ENCODE data around the gene TGFB1I1.
"Not testable (repeated sequence)": the region's sequence is repeated elsewhere in the genome, so short reads cannot be mapped to it uniquely, and the experiment has no call there.

Gene TGFB1I1

DNA sequence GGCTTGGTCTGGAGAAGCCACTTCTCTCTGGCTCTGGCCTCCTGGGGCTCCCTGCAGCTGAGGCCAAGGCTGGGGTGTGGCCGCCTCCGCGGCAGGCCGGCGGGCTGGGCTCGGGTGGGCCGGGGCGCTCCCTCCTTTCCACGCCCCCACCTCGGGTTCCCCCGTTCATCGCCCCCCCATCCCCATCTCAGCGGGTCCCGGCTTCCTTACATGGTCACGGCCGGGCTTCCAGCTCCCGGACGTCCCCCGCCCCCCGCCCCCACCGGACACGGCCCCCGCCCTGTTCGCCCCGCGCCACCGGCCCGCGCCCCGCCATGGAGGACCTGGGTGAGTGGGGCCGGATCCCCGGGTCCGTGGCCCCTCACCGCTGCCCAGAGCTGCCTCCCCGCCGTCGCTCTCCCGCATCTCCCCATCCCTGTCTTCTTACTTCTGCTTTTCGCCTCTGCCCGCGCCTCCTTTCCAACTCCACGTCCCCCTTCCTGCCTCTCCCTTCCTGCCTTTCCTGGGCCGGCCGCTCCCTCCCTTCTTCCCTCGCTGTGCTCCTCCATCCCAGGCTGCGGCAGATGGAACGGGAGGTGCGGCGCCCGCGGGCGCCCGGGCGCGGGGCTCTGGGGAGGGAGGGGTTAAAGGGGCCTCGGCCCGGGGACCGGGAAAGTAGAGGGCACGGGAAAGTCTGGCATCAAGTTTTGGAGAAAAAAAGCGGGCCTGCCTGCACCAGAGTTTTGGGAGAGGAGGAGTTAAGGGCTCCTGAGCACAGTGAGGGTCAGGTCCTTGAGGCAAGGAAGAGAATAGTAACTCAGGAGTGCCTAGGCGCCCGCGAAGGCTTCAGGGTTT, at the start of gene TGFB1I1:
TSS of gene TGFB1I1 (plus strand) at position 278 of the 834 bp plus-strand sequence. CDS start at position 315, 37 bp downstream.
- DNase-seq (ENCODE audit: low spot score), result no peak

DNA sequence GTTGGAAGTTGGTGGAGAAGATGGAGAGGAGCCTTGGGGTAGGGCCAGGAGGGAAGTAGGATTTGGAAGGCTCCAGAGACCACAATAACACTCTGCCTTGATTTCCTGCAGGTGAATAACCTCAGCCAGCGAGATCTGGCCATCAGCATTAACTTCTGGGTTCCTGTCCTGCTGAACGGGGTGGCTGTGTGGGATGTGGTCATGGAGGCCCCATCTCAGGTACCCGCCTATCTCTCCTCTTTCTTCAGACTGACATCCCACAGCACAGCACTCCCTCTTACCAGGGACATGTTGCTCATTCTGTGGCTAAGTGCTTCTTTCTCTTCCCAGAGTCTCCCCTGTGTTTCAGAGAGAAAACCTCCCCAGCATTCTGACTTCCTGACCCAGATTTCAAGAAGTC, 48.7 kb upstream of the TGFB1I1 start:
- no peak for DNase-seq (ENCODE audit: low spot score)

DNA sequence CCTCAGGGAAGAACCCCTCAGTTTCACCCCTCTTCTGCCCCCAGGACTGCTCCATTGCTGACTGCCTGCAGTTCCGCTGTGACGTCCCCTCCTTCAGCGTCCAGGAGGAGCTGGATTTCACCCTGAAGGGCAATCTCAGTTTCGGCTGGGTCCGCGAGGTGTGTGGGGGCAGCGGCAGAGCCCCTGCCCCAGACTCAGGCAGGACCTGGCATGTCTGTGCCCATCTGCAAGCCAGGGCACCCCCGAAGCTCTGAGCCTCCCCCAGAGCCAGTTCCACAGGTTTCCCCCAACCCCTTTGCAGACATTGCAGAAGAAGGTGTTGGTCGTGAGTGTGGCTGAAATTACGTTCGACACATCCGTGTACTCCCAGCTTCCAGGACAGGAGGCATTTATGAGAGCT, 48.2 kb upstream of the TGFB1I1 start:
- DNase-seq (ENCODE audit: low spot score), result no peak

DNA sequence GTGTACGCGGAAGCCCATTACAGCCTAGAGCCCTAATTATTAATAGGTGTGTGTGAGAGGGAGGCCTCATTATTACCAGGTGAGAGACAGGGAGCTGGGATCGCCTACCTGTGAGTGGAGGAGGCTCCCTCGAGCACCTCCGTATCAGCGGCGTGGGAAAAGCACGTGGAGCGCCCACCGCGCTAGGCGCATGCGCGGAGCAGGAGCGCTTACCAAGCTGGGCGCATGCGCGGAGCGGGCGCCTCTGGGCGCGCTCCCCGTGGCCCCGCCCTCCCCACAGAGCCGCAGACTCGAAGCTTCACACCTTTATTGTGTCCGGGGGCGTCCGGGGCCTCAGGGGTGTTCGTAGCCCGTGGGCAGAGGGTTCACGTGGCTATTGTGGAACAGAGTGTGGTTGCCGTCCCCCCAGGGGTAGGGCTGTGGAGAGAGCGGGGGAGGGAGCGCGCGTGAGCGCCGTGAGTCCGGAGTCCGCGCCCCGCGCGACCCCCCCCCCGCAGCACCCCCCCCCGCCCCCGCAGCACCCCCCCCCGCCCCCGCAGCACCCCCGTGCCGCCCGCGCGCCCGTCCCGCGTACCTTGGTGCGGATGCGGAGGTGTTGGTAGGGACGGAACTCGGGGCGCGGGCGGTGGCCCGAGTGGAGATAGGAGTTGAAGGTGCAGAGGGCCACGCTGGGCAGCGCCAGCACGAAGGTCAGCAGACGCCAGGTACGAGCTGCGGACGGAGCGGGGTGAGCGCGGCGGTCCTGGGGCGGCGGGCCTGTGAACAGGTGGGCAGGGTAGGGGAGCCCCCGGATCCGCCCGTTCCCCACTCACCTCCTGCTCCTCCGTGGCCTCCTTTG, 44.3 kb upstream of the TGFB1I1 start:
- DNase-seq (ENCODE audit: low spot score), result peak; percentile 60

DNA sequence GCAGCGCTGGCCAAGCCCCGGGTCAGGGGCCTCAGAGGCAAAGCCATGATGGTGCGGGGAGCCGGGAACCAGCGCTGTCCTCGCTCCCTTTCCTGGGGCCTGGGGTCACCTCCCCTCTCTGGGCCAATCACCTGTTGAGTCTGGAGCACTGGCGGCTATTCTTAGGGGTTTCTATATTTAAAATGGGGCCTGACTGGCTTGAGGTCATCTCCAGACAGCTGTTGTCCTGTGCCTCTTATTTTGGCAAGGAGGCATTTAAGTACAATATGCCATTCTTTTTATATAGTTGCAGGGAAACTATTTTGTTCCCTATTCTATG, 43.7 kb upstream of the TGFB1I1 start, which contains the start of gene COX6A2:
TSS of gene COX6A2 (minus strand) at position 82 of the 319 bp plus-strand sequence. CDS start at position 47, 35 bp downstream.
- no peak for DNase-seq (ENCODE audit: low spot score)

DNA sequence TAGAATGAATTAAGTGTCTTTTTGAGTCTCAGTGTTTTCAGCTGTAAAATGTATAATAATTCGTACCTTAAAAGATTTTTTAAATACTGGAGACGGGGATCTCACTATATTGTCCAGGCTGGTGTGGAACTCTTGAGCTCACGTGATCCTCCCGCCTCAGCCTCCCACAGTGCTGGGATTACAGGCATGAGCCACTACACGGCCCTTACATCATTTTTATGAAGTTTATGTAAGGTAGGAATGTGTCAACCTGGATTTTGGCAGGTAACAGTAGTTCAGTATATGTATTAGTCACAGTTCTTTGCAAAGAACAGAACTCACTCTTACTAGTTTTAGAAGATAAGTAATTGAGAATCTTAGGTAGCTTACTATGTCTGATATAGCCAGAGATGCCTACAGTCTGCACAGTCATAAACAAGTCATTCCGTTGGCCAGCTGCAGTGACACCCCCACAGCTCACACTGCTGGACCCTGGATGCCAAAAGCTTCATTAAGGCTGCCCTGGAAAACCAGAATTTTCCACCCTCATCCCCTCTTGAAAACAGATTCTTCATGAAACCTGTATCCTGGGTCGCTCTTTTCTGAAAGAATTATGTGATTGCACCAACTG, 43.2 kb upstream of the TGFB1I1 start:
- DNase-seq (ENCODE audit: low spot score), result no peak

DNA sequence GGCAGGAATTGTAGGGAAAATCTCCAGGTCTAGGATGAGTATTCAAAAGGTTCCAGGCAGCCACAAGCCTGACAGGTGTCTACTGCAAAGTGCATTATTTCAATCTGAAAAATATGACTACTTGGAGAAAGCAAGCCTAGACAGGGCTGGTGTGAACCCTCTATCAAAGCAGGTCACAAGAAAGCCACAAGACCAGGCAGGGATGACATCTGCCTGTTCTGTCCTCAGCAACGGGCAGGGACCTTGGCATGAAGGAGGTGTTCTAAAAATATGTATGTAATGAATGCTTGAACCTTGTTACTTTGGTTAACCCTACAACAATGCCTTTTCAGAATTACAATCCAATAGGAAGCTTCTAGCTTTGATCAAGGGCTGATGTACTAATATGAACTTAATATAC, 42.6 kb upstream of the TGFB1I1 start:
- DNase-seq (ENCODE audit: low spot score), result no peak

DNA sequence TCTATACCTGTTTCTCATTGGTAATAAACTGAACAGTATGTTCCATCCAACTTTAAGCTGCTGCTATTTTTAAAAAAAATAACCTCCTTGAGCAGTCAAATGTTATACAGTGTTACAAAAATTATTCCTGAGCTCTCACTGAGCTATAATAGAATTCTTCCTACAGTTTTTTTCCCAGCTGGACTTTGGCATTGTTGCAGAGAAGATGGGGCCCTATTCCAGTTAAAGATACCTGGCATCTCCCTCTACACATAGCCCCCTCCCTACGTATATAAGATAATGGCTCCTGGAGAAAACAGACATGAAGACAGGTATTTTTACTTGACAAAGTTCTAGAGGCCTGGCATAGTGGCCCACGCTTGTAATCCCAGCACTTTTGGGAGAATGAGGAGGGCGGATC, 42.2 kb upstream of the TGFB1I1 start:
- DNase-seq (ENCODE audit: low spot score), result no peak

DNA sequence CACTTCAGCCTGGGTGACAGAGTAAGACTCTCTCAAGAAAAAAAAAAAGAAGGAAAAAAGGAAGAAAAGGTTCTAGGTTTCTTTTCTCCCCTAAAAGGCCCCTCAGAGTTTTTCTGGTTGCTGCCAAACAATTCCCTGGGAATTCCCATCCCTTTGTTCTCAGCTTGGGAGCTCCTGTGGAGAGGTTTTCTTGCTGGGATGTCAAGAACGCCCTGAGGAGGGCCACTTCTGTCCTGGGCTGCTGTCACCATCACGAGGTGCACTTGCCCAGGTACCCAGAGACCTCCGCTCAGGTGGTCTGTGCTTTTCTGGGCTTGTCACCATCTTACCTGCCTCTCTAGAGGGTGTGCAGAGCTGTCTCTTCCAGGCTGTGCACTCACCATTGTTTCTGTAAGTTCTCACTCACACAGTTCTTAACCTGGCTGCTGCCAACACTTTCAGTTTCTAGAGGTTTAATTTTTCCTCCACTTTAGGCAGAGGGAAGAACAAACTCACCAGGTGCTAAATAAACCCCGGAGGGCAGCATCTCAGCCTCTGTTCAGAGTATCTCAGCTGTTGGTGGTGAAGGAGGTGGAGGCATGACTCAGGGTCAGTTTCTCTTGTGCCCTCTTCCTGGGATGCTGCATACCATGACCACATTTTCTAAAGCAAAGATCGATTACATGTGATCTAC, 41.4 kb upstream of the TGFB1I1 start:
- DNase-seq (ENCODE audit: low spot score), result no peak

DNA sequence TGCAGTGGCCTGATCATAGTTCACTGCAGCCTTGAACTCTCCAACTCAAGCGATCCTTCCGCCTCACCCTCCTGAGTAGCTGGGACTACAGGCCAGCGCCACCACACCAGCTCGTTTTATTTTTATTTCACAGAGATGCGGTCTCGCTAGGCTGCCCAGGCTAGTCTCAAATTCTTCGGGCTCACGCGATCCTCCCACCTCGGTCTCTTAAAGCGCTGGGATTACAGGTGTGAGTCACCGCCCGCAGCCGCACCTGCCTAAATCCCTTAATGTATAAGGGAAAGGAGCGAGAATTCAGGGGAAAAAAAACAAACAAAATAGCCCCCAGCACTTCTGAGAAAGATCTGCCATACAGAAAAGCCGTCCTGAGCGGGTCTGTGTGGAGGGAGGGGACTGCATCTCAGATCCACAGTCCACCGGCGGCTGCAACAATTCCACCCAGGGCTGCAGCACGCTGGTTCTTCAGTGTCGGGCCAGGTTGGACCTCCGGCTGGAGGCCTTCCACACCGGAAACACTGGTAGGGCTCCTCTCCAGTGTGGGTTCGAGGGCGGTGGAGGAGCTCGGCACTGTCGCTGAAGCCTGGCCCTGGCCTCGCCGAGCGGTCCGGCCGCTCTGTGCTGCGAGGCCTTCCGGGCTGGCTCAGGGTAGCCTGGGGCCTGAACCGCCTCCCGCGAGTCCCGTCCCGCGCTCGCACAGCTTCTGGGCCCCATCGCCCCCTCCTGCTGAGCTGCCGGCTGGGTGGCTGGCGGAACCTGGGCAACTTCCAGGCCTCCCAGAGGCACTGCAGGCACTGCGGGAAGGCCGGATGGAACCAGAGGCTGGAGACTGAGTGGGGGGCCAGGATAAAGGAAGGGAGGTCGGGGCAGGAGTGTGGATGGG, 36.4 kb upstream of the TGFB1I1 start:
- no peak for DNase-seq (ENCODE audit: low spot score)

DNA sequence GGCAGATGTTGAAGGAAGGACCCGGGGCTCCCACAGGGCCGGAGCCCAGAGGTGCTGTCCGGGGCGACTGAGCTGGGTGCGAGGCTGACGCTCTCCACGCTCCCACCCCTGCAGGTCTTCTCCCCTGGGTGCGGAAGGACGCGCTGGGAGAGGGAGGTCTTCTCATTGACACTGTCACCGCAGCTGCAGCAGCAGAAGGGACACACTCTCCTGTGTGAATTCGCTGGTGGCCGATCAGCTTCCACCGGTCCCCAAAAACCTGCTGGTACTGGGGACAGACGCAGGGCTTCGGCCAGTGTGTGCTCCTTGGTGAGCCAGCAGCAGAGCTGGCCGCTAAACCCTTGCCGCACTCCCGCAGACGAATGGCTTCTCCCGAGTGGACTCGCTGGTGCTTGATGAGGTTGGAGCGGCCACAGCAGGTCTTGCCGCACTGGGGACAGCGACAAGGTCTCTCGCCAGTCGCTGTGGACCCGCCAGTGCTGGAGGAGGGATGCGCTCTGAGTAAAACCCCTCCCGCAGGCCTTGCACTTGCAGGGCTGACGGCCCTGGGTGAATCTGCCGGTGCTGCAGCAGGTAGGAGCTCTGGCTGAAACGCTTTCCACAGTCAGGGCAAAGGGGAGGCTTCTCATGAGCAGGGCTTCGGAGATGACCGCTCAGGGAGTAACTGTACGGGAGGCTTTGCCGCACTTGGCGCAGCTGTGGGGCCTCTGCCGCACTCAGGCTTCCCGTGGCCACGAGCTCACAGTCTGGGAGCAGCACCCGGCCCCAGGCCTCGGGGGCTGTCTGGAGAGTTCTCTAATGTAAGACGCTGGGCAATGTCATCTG, 35.5 kb upstream of the TGFB1I1 start:
- DNase-seq (ENCODE audit: low spot score), result no peak

DNA sequence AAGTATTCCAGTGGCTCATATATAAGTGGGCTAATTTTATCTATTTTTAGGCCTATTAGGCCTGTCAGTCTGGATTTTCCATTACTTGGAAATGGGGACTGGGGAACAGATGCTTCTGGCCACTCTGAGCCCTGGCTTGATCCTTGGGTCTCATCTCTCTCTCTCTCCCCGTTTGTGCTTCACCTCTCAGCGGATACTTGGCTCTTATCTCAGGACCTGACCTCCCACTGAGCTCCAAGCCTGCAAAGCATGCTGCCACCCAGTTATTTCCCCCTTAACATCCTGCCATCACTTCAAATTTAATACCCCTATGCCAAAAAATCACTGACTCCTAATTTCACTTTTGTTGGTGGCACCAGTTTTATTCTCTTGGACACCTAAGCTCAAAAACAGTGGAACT, 33.5 kb upstream of the TGFB1I1 start:
- DNase-seq (ENCODE audit: low spot score), result no peak

DNA sequence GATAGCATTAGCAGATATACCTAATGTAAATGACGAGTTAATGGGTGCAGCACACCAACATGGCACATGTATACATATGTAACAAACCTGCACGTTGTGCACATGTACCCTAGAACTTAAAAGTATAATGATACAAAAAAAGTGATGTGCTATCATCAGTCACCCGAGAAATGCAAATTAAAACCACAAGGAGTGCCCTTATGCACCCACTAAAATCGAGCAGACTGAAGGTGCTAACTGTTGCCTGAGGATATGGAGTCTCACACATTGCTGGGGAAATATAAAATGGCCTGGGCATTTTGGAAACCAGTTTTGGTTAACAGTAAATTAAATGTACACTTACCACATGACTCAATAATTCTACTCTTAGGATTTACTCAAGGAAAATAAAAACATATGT, 32.9 kb upstream of the TGFB1I1 start:
- not testable (repeated sequence) for DNase-seq (ENCODE audit: low spot score)

DNA sequence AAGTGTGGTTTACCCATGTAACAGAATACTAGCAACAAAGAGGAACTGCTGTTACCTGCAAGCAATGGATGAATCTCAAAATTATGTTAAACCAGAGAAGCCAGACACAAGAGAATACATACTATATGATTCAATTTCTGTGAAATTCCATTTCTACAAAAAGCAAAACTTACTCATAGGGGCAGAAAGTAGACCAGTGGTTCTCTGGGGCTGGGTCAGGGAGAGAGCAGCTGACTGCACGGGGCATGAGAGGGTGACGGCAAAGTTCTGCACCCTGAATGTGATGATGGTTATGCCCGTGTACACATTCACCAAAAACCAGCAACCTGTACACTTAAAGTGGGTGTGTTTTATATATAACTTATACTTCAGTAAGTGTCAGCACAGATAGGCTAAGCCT, 32.4 kb upstream of the TGFB1I1 start:
- no peak for DNase-seq (ENCODE audit: low spot score)

DNA sequence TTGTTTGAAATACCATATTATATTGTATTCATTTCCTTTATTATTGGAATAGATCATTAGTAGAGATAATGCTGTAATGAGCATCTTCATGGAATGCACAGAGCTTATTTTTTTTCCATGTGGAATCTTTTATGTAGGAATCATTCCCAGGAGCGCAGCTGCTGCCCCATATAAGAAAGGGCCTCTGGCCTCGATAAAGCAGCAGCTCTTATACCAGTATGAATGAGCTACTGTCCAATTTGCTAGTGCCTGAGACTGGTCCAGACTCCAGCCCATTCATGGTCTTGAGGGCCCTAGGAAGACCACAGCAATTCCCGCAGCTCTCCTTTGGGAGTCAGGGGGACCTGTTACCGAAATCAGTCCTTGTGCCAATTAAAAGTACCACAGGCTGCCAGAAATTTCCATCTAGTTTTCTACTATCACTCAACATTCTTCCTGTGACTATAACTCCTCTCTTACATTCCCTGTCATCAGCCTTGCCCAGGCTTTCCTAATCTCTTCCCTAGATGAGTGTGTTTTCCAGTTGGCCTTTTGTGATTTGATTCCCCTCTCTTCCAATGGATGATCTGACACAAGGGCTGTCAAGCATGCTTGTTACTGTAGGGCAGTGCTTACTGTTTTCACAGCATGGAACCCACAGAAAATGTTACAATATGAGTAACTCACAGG, 31.3 kb upstream of the TGFB1I1 start:
- no peak for DNase-seq (ENCODE audit: low spot score)

DNA sequence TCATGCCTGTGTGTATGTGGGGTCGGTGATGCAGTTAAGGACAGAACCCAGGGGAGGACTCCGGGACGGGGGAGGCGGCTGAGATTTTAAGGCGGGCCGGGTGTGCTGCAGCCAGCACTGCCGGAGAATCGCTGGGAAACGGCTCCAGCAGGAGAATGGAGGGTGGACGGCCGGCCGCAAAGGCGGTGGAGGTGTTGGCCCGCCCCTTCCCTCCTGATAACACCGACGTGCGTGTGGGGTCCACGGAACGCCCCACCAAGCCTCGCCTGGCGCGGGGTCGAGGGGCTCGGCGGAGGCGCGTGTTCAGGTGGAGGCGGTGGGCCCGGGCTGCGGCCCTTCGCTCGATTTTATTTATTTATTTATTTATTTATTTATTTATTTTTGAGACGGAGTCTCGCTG, 30.0 kb upstream of the TGFB1I1 start:
- DNase-seq (ENCODE audit: low spot score), result no peak

DNA sequence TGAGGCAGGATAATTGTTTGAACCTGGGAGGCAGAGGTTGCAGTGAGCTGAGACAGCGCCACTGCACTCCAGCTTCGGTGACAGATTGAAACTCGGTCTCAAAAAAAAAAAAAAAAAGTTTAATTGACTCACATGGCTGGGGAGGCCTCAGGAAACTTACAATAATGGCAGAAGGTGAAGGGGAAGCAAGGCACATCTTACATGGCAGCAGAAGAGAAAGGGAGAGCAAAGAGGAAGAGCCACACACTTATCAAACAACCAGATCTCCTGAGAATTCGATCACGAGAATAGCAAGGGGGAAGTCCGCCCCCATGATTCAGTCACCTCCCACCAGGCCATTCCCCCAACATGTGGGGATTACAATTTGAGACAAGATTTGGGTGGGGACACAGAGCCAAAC, 26.0 kb upstream of the TGFB1I1 start:
- not testable (repeated sequence) for DNase-seq (ENCODE audit: low spot score)

DNA sequence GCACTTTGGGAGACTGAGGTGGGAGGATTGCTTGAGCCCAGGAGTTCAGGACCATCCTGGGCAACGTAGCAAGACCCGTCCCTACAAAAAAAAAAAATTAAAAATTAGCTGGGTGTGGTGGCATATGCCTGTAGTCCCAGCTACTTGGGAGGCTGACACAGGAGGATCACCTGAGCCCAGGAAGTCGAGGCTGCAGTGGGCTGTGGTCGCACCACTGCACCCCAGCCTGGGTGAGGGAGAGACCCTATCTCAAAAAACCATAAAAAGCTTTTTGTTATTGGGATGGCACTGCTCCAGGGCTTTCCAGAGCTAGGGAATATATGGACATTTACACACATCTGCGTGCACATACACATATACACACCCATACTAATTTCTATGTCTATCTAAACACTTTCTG, 20.8 kb upstream of the TGFB1I1 start:
- no peak for DNase-seq (ENCODE audit: low spot score)

DNA sequence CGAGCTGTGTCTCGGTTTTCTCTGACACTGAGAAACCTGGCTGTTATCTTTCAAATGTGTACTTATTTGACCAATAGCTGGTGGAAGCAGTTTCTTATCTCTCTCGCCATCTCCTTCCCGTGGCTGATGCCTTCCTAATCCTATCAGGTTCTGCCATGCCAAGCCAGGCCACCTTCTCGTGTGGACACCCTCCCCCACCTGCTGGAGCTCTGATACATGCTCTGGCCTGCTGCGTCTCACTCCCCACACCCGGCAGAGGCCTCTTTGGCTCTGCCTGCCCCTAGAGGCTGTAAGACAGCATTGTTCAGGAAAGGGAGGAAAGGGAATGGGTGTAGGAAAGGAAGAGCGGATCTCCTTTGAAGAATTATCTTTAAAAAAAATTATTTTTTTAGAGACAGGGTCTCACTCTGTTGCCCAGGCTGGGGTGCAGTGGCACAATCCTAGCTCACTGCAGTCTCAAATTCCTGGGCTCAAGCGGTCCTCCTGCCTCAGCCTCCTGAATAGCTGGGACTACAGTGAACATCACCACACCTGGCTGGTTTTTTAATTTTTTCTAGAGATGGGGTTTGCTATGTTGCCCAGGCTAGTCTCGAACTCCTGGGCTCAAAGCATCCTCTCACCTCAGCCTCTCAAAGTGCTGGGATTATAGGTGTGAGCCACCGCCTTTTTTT, 20.1 kb upstream of the TGFB1I1 start:
- DNase-seq (ENCODE audit: low spot score), result no peak

Measured in CD4-positive, alpha-beta T cell treated with Interleukin-2 at 100 ng/mL for 4 hours (primary cell).